Mesothelial cell of epicardium (in vitro differentiated cells): Measurements from ENCODE around the gene LAMB2. TPM values are rescaled to one million over a fixed set of nuclear protein-coding genes. Genes with fewer than 3 reads are reported as not detected.

Source experiments
- DNase-seq, 2 experiments: peaks; one replicate each; pipeline ENCODE4 v3.0.0; 2021; ENCODE audit warnings: low spot score in 2 of 2; ENCODE audit not compliant: unreplicated experiment in 2 of 2
- H3K27ac Mint-ChIP-seq: 2 replicates; pipeline ENCODE4 v1.8.0; 2021; ENCODE audit warnings: mixed read lengths
- H3K27me3 Mint-ChIP-seq: 2 replicates; pipeline ENCODE4 v1.8.0; 2021; ENCODE audit warnings: low read depth, mixed read lengths
- H3K36me3 Mint-ChIP-seq: 2 replicates; pipeline ENCODE4 v1.8.0; 2021; ENCODE audit warnings: mixed read lengths
- H3K4me1 Mint-ChIP-seq: 2 replicates; pipeline ENCODE4 v1.8.0; 2021; ENCODE audit warnings: mixed read lengths
- H3K4me3 Mint-ChIP-seq: 2 replicates; pipeline ENCODE4 v1.8.0; 2021; ENCODE audit warnings: mild to moderate bottlenecking, moderate library complexity, mixed read lengths
- H3K9me3 Mint-ChIP-seq: 2 replicates; pipeline ENCODE4 v1.8.0; 2021; ENCODE audit warnings: mixed read lengths
- CTCF ChIP-seq: fragments of 200-600 bp; sonication (generic); IDR thresholded peaks from one replicate; pipeline ENCODE4 v1.5.0; 2021; ENCODE audit warnings: antibody characterized with exemption; ENCODE audit not compliant: unreplicated experiment
- total RNA-seq: library from RNA; stranded (reverse); gene quantifications from 3 replicates; pipeline ENCODE4 v1.2.1, GENCODE V29; 2021

The LAMB2 gene
- total RNA-seq, 1 donor from 2014 or later = 359 TPM

GRCh38 chr3:49174397-49174985 is 41.6 kb upstream of the LAMB2 start:
- no peak for TF ChIP-seq CTCF
- H3K9me3 Mint-ChIP-seq = no peaks in the 10 kb centered on the region
- H3K27me3 Mint-ChIP-seq = no peaks in the 10 kb centered on the region
- no peak for DNase-seq
- H3K36me3 Mint-ChIP-seq = no peaks in the 10 kb centered on the region
- peaks cover 30% of the 10 kb centered on the region for H3K4me1 Mint-ChIP-seq
- H3K27ac Mint-ChIP-seq = peak overlapping the region; percentile 90
- H3K4me3 Mint-ChIP-seq = peak overlapping the region; percentile 83

DNA sequence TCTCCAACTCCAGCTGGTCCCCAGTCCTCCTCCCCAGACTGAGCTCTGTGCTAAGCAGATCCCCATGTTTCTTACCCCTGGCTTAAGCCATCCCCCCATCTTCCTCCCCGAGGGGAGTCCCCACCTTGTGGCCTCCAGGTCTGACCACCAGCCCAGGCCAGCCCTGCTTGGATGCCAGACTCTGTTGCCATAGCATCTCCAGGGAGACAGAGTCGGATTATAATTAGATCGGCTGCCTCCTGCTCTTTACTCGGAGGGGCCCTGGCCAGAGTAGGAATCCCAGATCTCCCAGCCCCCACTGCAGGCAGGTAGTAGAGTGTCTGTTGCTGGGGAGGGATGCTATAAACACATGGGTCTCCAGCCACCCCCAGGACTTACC is 40.9 kb upstream of the LAMB2 start:
- Mint-ChIP-seq H3K4me1 (peaks cover 30% of the 10 kb centered on the region), H3K27ac (peak overlapping the region; percentile 90), H3K9me3 (no peaks in the 10 kb centered on the region), H3K27me3 (no peaks in the 10 kb centered on the region), H3K4me3 (peak overlapping the region; percentile 83), H3K36me3 (no peaks in the 10 kb centered on the region)
- DNase-seq = no peak
- TF ChIP-seq CTCF = no peak

DNA sequence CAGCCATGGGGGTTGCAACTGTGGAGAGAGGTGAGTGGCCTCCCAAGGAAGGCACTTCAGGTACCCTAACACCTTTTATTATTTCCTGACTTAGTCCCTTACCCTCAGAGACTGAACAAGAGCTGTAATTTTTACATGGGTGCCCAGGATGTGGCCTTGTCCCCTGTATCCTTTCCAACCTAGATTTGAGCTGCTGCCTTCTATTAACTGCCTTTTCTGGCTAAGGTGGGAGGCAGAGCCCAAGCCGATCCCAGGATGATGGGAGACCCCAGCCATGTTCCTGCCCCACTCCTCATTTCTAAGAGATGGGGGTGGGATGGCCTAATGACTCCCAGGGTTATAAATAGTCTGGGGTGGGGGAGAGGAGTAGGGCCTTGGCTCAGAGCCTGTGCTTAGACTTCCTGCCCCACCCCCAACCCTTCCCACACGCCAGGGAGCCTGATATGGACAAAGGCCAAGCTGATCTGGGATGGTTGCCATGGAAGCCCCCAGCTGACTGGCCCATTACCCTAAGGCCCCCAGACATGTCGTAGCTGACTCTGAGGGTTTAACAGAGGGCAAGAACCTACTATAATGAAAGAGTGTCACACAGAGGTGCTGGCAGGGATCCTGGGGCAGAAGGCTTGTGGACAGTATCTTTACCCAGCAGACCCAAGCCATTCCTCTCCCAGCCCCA is 40.4 kb upstream of the LAMB2 start:
- Mint-ChIP-seq H3K4me3 (peak overlapping the region; percentile 83), H3K9me3 (no peaks in the 10 kb centered on the region), H3K36me3 (no peaks in the 10 kb centered on the region), H3K4me1 (peaks cover 30% of the 10 kb centered on the region), H3K27ac (peak overlapping the region; percentile 90), H3K27me3 (no peaks in the 10 kb centered on the region)
- TF ChIP-seq CTCF = no peak
- peak in 1 of 2 experiments; percentile 55 for DNase-seq

DNA sequence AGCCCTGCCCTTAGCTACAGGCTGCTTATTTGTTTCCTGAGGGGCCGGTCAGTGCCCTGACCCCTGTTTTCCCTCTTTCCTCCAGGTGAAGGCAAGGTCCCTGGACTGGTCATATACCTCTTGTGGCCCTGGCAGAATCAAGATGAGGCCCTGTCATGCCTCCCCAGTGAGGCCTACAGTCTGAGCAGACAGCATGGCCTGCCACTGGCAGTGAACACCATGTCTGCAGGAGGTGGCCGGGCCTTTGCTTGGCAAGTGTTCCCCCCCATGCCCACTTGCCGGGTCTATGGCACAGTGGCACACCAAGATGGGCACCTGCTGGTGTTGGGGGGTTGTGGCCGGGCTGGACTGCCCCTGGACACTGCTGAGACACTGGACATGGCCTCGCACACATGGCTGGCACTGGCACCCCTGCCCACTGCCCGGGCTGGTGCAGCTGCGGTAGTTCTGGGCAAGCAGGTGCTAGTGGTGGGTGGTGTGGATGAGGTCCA is 39.7 kb upstream of the LAMB2 start:
- Mint-ChIP-seq H3K27ac (peak overlapping the region; percentile 90), H3K9me3 (no peaks in the 10 kb centered on the region), H3K4me3 (peak overlapping the region; percentile 83), H3K4me1 (peaks cover 30% of the 10 kb centered on the region), H3K36me3 (no peaks in the 10 kb centered on the region), H3K27me3 (peaks cover 3% of the 10 kb centered on the region)
- no peak for DNase-seq
- TF ChIP-seq CTCF = no peak

DNA sequence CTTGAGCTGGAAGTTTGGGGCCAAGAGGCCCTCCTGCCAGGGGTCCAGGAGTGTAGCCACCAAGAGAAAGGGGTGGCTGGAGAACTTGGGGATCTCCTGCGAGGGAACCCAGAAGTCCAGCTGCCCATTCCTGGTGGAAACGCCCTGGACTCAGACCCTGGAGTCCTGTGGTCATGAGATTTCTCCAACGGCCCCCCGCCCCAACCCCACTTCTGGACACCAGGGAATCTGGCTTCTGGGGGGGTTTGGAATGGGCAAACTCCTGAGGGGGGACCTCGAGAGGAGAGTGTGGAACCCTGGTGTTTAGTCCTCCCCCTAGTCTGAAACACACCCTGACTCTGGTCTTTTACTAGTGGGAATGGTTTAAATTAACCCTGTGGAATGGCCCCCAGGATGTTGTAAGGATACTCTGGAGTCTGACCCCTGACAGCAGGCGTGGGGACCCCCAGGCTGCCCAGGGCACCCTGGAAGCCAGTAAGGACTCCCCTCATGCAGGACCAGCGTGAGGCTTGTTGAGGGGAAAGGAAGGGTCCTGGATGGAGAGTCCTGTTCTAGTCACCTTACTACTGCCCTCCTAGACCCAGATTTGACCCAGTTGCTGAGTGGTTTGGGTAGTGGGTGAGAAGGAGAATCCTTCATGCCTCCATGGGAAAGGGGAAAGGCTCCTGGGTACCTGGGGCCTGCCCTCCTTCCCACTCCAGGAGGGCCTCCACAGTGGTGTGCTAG is 39.1 kb upstream of the LAMB2 start:
- no peak for TF ChIP-seq CTCF
- Mint-ChIP-seq H3K9me3 (no peaks in the 10 kb centered on the region), H3K36me3 (no peaks in the 10 kb centered on the region), H3K4me1 (peaks cover 30% of the 10 kb centered on the region), H3K27ac (peak overlapping the region; percentile 94), H3K27me3 (peaks cover 6% of the 10 kb centered on the region), H3K4me3 (peak overlapping the region; percentile 83)
- no peak for DNase-seq
